ENCODE data around the gene INPP4B. TPM values are rescaled to one million over a fixed set of nuclear protein-coding genes. Genes with fewer than 3 reads are reported as not detected.

INPP4B gene
- total RNA-seq, 1 experiment from 2014 or later: 41.0 TPM

GRCh38 chr4:142416121-142416520 is 430.0 kb downstream of the INPP4B start:
- Histone ChIP-seq H3K27me3 (ENCODE audit: low read length) (no peaks in the 10 kb centered on the region), H3K36me3 (ENCODE audit: low read depth, low read length) (no peaks in the 10 kb centered on the region), H3K9me2 (replicated peaks; ENCODE audit: low read length) (no peaks in the 10 kb centered on the region), H3K4me2 (ENCODE audit: low read length) (no peak overlapping the region), H3K27ac (ENCODE audit: low read length) (peak overlapping the region; percentile 46; the same call in 1 of the 2 replicates), H3K4me1 (ENCODE audit: insufficient read depth, low read length) (peaks cover 14% of the 10 kb centered on the region), H4K20me1 (ENCODE audit: low read length) (no peaks in the 10 kb centered on the region), H3K79me2 (ENCODE audit: low read length) (no peaks in the 10 kb centered on the region), H3K9me3 (ENCODE audit: low read length) (no peaks in the 10 kb centered on the region), H3F3A (ENCODE audit: low read length, unreplicated experiment) (no peaks in the 10 kb centered on the region), H3K4me3 (ENCODE audit: low read length) (no peak overlapping the region), H2AFZ (ENCODE audit: low read length) (no peak overlapping the region), H3K9ac (ENCODE audit: low read length) (no peak overlapping the region)
- POLR2A ChIA-PET (ENCODE audit: unreplicated experiment): interaction anchor here (0.6 kb wide), 1 partner anchor 114 kb away, joined by 3 read pairs; no protein-coding TSS in a partner anchor
- no TSS peak for BruUV-seq (replicated peaks)
- ATAC-seq (no peak), DNase-seq (no peak)
- no peak for TF ChIP-seq EZH2 (IDR thresholded peaks at IDR 0.05; ENCODE audit: low read length, unreplicated experiment)
- TF ChIP-seq EZH2phosphoT487 (IDR thresholded peaks at IDR 0.05; ENCODE audit: borderline replicate concordance, low read length): no peak
- TF ChIP-seq CTCF (conservative IDR thresholded peaks at IDR 0.05; ENCODE audit: low read depth, low read length): no peak
- intact Hi-C loops (cut with micrococcal nuclease): no loop called here
- CTCF ChIA-PET: interaction anchor here (0.6 kb wide), 1 partner anchor 284 kb away, joined by 3 read pairs; no protein-coding TSS in a partner anchor

- peaks cover 14% of the 10 kb centered on the region for H3K4me1 ChIP-seq (ENCODE audit: insufficient read depth, low read length)
- H3K4me3 ChIP-seq (ENCODE audit: low read length): no peak overlapping the region
- H3F3A ChIP-seq (ENCODE audit: low read length, unreplicated experiment): no peaks in the 10 kb centered on the region
- no peak overlapping the region for H2AFZ ChIP-seq (ENCODE audit: low read length)
- no peaks in the 10 kb centered on the region for H3K79me2 ChIP-seq (ENCODE audit: low read length)
- ChIA-PET POLR2A (ENCODE audit: unreplicated experiment) (interaction anchor here (0.6 kb wide), 1 partner anchor 40 kb away, joined by 5 read pairs; no protein-coding TSS in a partner anchor), CTCF (no interaction called here)
- ATAC-seq: no peak
- no peaks in the 10 kb centered on the region for H3K9me2 ChIP-seq (replicated peaks; ENCODE audit: low read length)
- DNase-seq: no peak
- intact Hi-C loops (cut with micrococcal nuclease): no loop called here
- no peak overlapping the region for H3K4me2 ChIP-seq (ENCODE audit: low read length)
- no peaks in the 10 kb centered on the region for H3K27me3 ChIP-seq (ENCODE audit: low read length)
- no peaks in the 10 kb centered on the region for H4K20me1 ChIP-seq (ENCODE audit: low read length)
- BruUV-seq (replicated peaks): no TSS peak
- no peaks in the 10 kb centered on the region for H3K9me3 ChIP-seq (ENCODE audit: low read length)
- H3K27ac ChIP-seq (ENCODE audit: low read length): no peak overlapping the region
- no peaks in the 10 kb centered on the region for H3K36me3 ChIP-seq (ENCODE audit: low read depth, low read length)
- no peak overlapping the region for H3K9ac ChIP-seq (ENCODE audit: low read length)
- TF ChIP-seq EZH2 (IDR thresholded peaks at IDR 0.05; ENCODE audit: low read length, unreplicated experiment) (no peak), CTCF (conservative IDR thresholded peaks at IDR 0.05; ENCODE audit: low read depth, low read length) (no peak), EZH2phosphoT487 (IDR thresholded peaks at IDR 0.05; ENCODE audit: borderline replicate concordance, low read length) (no peak)
Measured at GRCh38 chr4:142414366-142414990, 431.6 kb downstream of the INPP4B start.

DNA sequence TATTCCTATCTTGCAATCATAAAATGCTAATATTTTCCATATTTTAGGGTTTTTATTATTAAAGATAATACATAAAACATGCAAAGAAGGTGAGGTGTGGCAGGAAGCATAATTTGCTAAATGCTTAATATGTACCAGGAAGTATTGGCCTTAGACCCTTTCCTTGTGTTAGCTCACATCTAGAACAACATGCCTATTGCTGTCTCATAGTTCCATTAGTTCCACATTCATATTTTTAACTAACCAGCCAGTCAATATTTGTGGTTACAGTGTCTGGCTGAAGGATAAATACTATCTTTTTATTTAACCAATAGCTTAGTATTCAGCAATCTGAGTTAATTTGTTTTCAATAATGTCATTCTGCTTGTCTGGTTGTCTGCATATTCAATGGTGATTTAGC is 432.6 kb downstream of the INPP4B start:
- CTCF ChIA-PET: no interaction called here
- no peak overlapping the region for H2AFZ ChIP-seq (ENCODE audit: low read length)

More for the DNA sequence above, 432.6 kb downstream of the INPP4B start:
- BruUV-seq (replicated peaks): no TSS peak
- H3K9ac ChIP-seq (ENCODE audit: low read length): no peak overlapping the region
- H3K9me3 ChIP-seq (ENCODE audit: low read length): no peaks in the 10 kb centered on the region
- no peaks in the 10 kb centered on the region for H3K36me3 ChIP-seq (ENCODE audit: low read depth, low read length)
- no peak overlapping the region for H3K4me3 ChIP-seq (ENCODE audit: low read length)
- no peak overlapping the region for H3K4me2 ChIP-seq (ENCODE audit: low read length)
- POLR2A ChIA-PET (ENCODE audit: unreplicated experiment): interaction anchor here (0.5 to 0.6 kb wide), 2 partner anchors 24 to 39 kb away, joined by 3 to 5 read pairs; no protein-coding TSS in a partner anchor
- DNase-seq: no peak
- H3F3A ChIP-seq (ENCODE audit: low read length, unreplicated experiment): peaks cover 3% of the 10 kb centered on the region
- H3K27me3 ChIP-seq (ENCODE audit: low read length): no peaks in the 10 kb centered on the region
- ATAC-seq: no peak
- TF ChIP-seq EZH2 (IDR thresholded peaks at IDR 0.05; ENCODE audit: low read length, unreplicated experiment) (no peak), EZH2phosphoT487 (IDR thresholded peaks at IDR 0.05; ENCODE audit: borderline replicate concordance, low read length) (no peak), CTCF (conservative IDR thresholded peaks at IDR 0.05; ENCODE audit: low read depth, low read length) (no peak)
- no peaks in the 10 kb centered on the region for H3K9me2 ChIP-seq (replicated peaks; ENCODE audit: low read length)
- intact Hi-C loops (cut with micrococcal nuclease): no loop called here
- no peaks in the 10 kb centered on the region for H4K20me1 ChIP-seq (ENCODE audit: low read length)
- H3K27ac ChIP-seq (ENCODE audit: low read length): no peak overlapping the region
- H3K79me2 ChIP-seq (ENCODE audit: low read length): no peaks in the 10 kb centered on the region
- peaks cover 21% of the 10 kb centered on the region for H3K4me1 ChIP-seq (ENCODE audit: insufficient read depth, low read length)

Measured in PC-3 (cell line).